IPS-18a (cell line): ENCODE measurements around the gene NMRK1.

ENCODE experiments used
- H3K27ac ChIP-seq: one replicate; pipeline ENCODE4 v1.5.1; 2013; ENCODE audit warnings: low read length
- H3K27me3 ChIP-seq: one replicate; pipeline ENCODE4 v1.6.1; 2013; ENCODE audit warnings: mild to moderate bottlenecking, low read length; ENCODE audit not compliant: control insufficient read depth, insufficient read depth
- H3K36me3 ChIP-seq: one replicate; pipeline ENCODE4 v1.6.1; 2013; ENCODE audit warnings: low read depth, low read length; ENCODE audit not compliant: control insufficient read depth
- H3K4me1 ChIP-seq: one replicate; pipeline ENCODE4 v1.6.1; 2013; ENCODE audit warnings: low read depth, low read length; ENCODE audit not compliant: control insufficient read depth
- H3K4me3 ChIP-seq: one replicate; pipeline ENCODE4 v1.5.1; 2013; ENCODE audit warnings: low read length
- H3K9ac ChIP-seq: one replicate; pipeline ENCODE4 v1.6.1; 2013; ENCODE audit warnings: mild to moderate bottlenecking, low read length, moderate library complexity
- H3K9me3 ChIP-seq: one replicate; pipeline ENCODE4 v1.6.1; 2013; ENCODE audit warnings: low read depth, low read length; ENCODE audit not compliant: control insufficient read depth

NMRK1 gene

DNA sequence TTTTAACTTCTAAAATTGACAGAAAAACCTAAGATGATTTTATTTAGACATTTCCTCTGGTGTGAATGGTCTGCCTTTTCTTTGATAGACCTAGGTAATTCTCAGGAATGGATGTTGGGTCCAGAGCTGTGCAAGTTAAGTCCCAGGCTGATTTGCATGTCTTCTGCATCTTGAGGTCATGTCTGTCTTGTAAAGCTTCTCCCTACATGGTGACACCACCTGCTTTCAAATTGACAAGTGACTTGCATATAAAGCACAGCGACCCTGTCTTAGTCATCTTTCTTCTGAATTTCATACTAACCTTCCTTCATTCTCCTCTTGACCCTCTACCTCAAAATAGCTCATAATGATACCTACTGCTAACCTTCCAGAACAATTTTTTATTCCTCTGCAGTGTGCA lies 29.6 kb upstream of the NMRK1 start:
- H3K27me3 ChIP-seq = no peaks in the 10 kb centered on the region
- peaks cover 7% of the 10 kb centered on the region for H3K4me1 ChIP-seq
- no peak overlapping the region for H3K9ac ChIP-seq
- no peaks in the 10 kb centered on the region for H3K9me3 ChIP-seq
- no peak overlapping the region for H3K27ac ChIP-seq
- no peak overlapping the region for H3K4me3 ChIP-seq
- no peaks in the 10 kb centered on the region for H3K36me3 ChIP-seq

DNA sequence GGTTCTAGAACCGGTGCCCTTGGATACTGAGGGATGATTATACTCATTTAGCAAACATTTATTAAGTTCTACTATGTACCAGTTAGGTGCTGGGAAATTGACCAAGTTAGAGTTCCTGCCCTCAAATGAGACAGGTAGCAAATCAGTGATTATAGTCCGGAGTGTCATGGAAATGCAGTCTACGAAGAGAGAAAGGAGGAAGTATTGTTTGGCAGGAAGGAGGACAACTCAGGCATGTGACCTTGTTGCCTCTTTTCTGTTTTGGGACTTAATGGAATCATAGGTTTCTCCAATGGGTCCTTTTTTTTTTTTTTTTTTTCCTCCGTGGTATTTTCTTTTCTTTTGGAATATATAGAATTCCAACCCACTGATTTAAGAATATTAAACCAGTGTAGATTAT lies 28.4 kb upstream of the NMRK1 start:
- no peak overlapping the region for H3K27ac ChIP-seq
- H3K9ac ChIP-seq = no peak overlapping the region
- no peaks in the 10 kb centered on the region for H3K9me3 ChIP-seq
- no peak overlapping the region for H3K4me3 ChIP-seq
- no peaks in the 10 kb centered on the region for H3K36me3 ChIP-seq
- H3K4me1 ChIP-seq = no peaks in the 10 kb centered on the region
- H3K27me3 ChIP-seq = no peaks in the 10 kb centered on the region

DNA sequence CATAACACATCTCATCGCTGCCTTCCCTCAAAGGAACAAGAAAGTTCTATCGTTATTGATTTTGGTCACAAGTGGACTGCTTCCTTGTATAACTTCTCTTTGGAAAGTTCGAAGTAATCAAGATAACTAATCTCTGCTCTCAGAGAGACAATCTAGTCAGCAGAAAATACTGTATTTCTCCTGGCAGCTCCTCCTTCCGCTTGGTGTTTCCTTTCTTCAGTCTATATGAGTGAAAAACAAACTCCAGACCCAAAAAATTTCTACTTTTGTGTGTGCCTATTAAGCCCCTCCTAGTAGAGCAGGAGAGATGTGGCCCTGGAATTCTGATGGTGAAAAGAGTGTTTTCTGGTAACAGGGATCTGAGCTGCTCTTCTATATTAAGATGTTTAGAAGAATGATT lies 24.8 kb upstream of the NMRK1 start:
- Histone ChIP-seq H3K9me3 (no peaks in the 10 kb centered on the region), H3K27ac (no peak overlapping the region), H3K4me3 (no peak overlapping the region), H3K27me3 (no peaks in the 10 kb centered on the region), H3K4me1 (no peaks in the 10 kb centered on the region), H3K9ac (no peak overlapping the region), H3K36me3 (no peaks in the 10 kb centered on the region)

DNA sequence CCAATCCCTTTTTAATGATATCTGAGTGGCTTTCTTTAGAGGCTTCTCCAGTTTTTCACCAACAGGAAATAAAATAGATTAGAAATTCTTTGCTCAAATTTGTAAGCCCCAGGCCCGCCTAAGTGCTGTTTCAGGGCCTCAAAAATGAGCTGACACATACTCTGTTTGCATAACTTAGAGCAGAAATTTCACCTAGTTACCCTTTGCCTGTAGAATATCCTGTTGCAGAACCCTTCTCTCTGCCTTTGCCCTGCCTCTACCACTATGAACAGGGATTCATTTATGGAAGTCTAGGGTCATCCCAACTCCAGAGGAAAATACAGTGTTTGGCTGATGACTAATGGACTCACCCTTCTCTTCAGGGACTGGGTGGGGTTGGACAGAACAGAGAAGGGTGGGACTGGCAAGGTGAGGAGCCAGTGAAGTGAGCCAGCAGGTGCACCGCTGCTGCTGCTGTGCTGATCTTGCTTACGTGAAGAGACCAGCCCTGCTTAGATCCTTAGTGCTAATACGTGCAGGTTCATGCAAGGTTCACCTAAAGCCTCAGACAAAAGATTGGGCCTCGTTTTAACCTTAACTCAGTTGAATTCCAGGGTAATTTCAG lies 23.2 kb upstream of the NMRK1 start:
- no peaks in the 10 kb centered on the region for H3K36me3 ChIP-seq
- no peak overlapping the region for H3K9ac ChIP-seq
- H3K4me1 ChIP-seq = no peaks in the 10 kb centered on the region
- H3K4me3 ChIP-seq = no peak overlapping the region
- no peaks in the 10 kb centered on the region for H3K27me3 ChIP-seq
- H3K9me3 ChIP-seq = no peaks in the 10 kb centered on the region
- no peak overlapping the region for H3K27ac ChIP-seq

DNA sequence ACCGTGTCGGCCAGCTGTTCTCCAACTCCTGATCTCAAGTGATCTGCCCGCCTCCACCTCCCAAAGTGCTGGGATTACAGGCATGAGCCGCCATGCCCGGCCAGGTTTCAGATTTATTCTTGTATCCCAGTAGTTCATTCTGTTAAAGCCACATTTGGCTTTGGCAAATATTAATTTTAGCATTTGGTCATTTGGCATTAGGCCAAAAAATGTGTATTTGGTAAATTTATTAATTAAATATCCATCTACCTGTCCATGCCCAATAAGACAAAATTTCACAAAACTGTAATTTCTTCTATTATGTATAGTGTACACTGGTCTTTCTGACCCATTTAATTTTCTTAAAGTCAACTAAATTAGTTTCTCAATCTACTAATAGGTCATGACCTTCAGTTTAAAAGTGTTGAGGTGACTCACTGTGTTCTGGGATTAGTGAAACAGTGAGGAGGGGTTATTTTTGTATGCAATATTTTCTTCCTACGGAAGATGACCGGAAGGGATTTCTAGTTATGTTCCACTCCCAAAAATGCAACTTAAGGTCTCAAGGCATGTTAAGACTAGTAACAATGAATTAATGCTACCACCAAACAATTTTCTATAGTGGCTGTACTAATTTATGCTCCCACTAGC lies 21.4 kb upstream of the NMRK1 start:
- Histone ChIP-seq H3K9me3 (no peaks in the 10 kb centered on the region), H3K36me3 (no peaks in the 10 kb centered on the region), H3K27ac (no peak overlapping the region), H3K4me3 (no peak overlapping the region), H3K9ac (no peak overlapping the region), H3K4me1 (no peaks in the 10 kb centered on the region), H3K27me3 (no peaks in the 10 kb centered on the region)

DNA sequence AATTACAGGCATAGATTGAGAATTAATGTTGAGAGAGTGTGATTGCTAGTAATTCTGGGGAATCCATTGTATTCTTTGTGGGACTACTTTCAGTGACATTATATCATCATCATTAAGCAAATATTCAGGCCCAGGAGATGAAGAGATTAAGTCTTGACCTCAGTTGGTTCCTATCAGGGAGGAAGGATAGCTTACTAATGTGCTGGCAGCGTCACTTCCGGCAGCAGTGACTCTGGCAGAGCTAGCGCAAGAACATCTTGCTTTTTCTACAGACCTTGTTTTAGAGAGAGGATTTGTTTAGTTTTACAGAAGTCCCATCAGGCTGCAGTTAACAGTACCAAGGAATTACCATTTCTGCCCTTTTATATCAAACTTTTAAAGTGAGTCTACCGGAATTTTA lies 20.6 kb upstream of the NMRK1 start:
- no peak overlapping the region for H3K4me3 ChIP-seq
- H3K4me1 ChIP-seq = no peaks in the 10 kb centered on the region
- H3K27me3 ChIP-seq = no peaks in the 10 kb centered on the region
- no peak overlapping the region for H3K27ac ChIP-seq
- no peaks in the 10 kb centered on the region for H3K9me3 ChIP-seq
- H3K36me3 ChIP-seq = no peaks in the 10 kb centered on the region
- no peak overlapping the region for H3K9ac ChIP-seq

DNA sequence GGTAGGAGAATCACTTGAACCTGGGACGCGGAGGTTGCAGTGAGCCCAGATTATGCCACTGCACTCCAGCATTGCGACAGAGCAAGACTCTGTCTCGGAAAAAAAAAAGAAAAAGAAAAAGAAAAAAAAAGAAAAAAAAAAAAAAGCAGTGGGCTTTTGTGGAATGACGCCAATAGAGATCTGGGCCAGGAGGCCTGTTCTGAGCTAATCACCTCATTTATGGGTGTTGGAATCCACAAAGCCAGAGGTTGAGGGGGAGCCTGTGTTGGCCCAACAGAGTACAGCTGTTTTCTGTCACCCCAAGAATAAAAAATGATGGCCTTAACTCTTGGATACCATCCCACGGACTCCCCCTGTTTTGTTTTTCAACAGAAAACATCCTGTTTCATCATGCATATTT lies 18.9 kb upstream of the NMRK1 start:
- no peaks in the 10 kb centered on the region for H3K4me1 ChIP-seq
- no peak overlapping the region for H3K27ac ChIP-seq
- no peak overlapping the region for H3K9ac ChIP-seq
- H3K4me3 ChIP-seq = no peak overlapping the region
- H3K36me3 ChIP-seq = no peaks in the 10 kb centered on the region
- H3K9me3 ChIP-seq = no peaks in the 10 kb centered on the region
- H3K27me3 ChIP-seq = no peaks in the 10 kb centered on the region

DNA sequence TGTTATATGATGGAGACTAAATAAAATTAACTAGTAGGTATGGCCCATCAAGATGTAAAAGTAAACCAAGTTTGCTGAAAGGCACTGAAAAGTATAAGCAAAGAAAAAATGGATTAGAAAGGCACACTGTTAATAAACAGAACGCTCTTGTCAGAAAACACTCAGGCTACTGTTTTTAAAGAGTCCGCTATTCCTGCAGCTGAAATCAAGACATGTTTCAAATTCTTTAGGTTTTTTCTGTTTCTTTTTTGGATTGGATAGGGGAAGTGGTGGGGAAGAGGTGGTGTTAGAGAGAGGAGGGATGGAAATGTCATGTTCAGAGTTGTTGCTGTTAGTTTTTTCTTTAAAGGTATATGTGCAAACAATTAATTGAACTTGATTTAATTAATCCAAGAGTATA lies 17.9 kb upstream of the NMRK1 start:
- H3K9ac ChIP-seq = no peak overlapping the region
- H3K27ac ChIP-seq = no peak overlapping the region
- no peak overlapping the region for H3K4me3 ChIP-seq
- H3K9me3 ChIP-seq = no peaks in the 10 kb centered on the region
- H3K36me3 ChIP-seq = no peaks in the 10 kb centered on the region
- H3K27me3 ChIP-seq = no peaks in the 10 kb centered on the region
- no peaks in the 10 kb centered on the region for H3K4me1 ChIP-seq

DNA sequence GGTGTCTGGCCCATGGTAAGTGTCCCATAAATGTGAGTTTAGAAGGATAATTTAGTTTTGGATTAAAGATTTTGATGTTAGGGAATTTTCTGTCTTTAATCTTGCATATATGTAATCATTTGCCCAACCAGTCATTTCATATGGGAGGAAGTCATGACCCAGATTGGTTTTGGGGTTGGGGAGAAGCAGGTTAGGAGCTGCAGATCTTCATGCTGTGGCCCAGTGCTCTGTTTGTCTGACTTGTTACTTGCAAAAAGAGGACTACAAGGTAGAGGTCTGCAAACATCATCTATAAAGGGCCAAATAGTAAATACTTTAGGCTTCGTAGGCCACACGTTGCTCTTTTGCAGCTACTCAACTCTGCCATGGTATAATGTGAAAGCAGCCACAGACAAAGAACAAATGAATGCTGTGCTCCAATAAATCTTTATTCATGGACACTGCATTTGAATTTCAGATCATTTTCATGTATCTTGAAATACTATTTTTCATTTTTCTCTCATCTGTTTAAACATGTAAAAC lies 17.1 kb upstream of the NMRK1 start:
- Histone ChIP-seq H3K27ac (no peak overlapping the region), H3K36me3 (no peaks in the 10 kb centered on the region), H3K9ac (no peak overlapping the region)

DNA sequence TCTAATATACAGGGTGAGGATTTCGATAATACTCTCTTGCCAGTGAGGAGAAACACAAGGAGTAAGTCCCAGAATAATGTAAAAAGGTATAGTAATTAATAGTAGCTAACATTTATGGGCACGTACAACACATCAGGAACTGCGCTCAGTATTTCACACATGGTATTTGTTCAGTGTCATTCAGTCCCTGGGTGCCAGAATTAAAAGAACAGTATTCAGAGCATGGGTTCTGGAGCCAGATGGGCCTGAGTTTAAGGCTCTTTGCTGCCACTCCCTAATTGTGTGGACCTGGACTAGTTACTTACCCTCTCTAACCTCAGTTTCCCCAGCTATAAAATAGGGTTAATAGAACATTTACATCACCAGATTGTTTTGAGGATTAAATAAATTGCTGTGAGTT lies 16.7 kb upstream of the NMRK1 start:
- Histone ChIP-seq H3K4me1 (no peaks in the 10 kb centered on the region), H3K9me3 (no peaks in the 10 kb centered on the region), H3K27ac (no peak overlapping the region), H3K36me3 (no peaks in the 10 kb centered on the region), H3K27me3 (no peaks in the 10 kb centered on the region), H3K4me3 (no peak overlapping the region), H3K9ac (no peak overlapping the region)

More for the DNA sequence above, 17.1 kb upstream of the NMRK1 start:
- no peak overlapping the region for H3K4me3 ChIP-seq
- no peaks in the 10 kb centered on the region for H3K9me3 ChIP-seq
- H3K27me3 ChIP-seq = no peaks in the 10 kb centered on the region
- no peaks in the 10 kb centered on the region for H3K4me1 ChIP-seq

DNA sequence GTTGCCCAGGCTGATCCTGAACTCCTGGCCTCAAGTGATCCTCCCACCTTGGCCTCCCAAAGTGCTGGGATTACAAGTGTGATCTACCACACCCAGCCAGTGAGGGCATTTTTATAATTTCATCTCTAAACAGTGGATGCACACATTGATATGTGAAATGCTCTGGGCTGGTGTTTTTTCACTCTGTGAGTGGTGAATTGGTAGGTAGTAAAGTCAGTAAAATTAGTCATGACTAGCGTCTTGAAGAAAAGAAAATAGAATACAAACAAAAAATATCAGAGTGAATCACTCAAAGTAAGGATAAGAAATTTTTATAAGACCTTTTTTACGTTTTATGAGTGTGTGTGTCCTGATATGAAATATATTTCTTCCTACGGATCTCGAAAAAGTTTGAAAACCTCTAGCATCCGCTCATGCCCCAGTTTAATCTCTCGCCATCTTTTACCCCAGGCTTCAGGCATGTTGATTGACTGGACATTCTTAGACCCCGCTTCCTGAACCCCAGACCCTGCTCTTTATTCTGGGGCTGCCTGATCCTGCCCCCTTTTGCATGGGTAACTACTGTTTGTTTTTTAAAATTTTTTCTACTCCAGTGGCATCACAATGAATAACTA lies 14.3 kb upstream of the NMRK1 start:
- Histone ChIP-seq H3K9ac (no peak overlapping the region), H3K36me3 (no peaks in the 10 kb centered on the region), H3K27me3 (no peaks in the 10 kb centered on the region), H3K4me1 (no peaks in the 10 kb centered on the region), H3K27ac (no peak overlapping the region), H3K4me3 (no peak overlapping the region), H3K9me3 (no peaks in the 10 kb centered on the region)
